DOHH2 (cell line): ENCODE measurements around the gene PARVB.

Experiments
- H3F3A ChIP-seq: fragments of 200-600 bp; sonication (generic), shearing (Covaris generic); 2 replicates; pipeline ENCODE4 v1.6.0; 2016; ENCODE audit warnings: antibody characterized with exemption, mild to moderate bottlenecking; ENCODE audit not compliant: control insufficient read depth, insufficient read depth
- H3K27ac ChIP-seq: fragments of 200-600 bp; sonication (generic); 2 replicates; pipeline ENCODE4 v1.5.1; 2014; ENCODE audit warnings: low read depth, mild to moderate bottlenecking, low read length, moderate library complexity
- H3K27me3 ChIP-seq: fragments of 200-600 bp; sonication (generic); 2 replicates; pipeline ENCODE4 v1.6.1; 2014; ENCODE audit warnings: mild to moderate bottlenecking, low read length, mixed read lengths; ENCODE audit not compliant: control insufficient read depth
- H3K36me3 ChIP-seq: fragments of 200-600 bp; sonication (generic); 2 replicates; pipeline ENCODE4 v1.6.1; 2014; ENCODE audit warnings: mild to moderate bottlenecking, low read length, moderate library complexity, mixed read lengths; ENCODE audit not compliant: control insufficient read depth
- H3K4me1 ChIP-seq: fragments of 200-600 bp; sonication (generic); 2 replicates; pipeline ENCODE4 v1.6.1; 2014; ENCODE audit warnings: mild to moderate bottlenecking, low read length, mixed read lengths; ENCODE audit not compliant: control insufficient read depth
- H3K4me2 ChIP-seq: fragments of 200-600 bp; sonication (generic); 2 replicates; pipeline ENCODE4 v1.6.0; 2014; ENCODE audit warnings: mild to moderate bottlenecking, low read length, moderate library complexity
- H3K4me3 ChIP-seq: fragments of 200-600 bp; sonication (generic); 2 replicates; pipeline ENCODE4 v1.5.1; 2014; ENCODE audit warnings: mild to moderate bottlenecking, low read length, mixed read lengths
- H3K79me2 ChIP-seq: fragments of 200-600 bp; sonication (generic); 2 replicates; pipeline ENCODE4 v1.6.1; 2014; ENCODE audit warnings: mild to moderate bottlenecking, low read length, mixed read lengths; ENCODE audit not compliant: control insufficient read depth
- H3K9me2 ChIP-seq: fragments of 200-600 bp; sonication (generic); replicated peaks from 2 replicates; pipeline ENCODE4 v1.6.1; 2014; ENCODE audit warnings: mild to moderate bottlenecking, low read length, mixed read lengths; ENCODE audit not compliant: control insufficient read depth
- H3K9me3 ChIP-seq: fragments of 200-600 bp; sonication (generic); 2 replicates; pipeline ENCODE4 v1.6.1; 2014; ENCODE audit warnings: antibody characterized with exemption, low read length, mixed read lengths; ENCODE audit not compliant: control insufficient read depth, insufficient read depth
- H4K20me1 ChIP-seq: fragments of 200-600 bp; sonication (generic); 2 replicates; pipeline ENCODE4 v1.6.0; 2014; ENCODE audit warnings: low read depth, mild to moderate bottlenecking, antibody characterized with exemption, low read length, moderate library complexity; ENCODE audit not compliant: control insufficient read depth, insufficient read depth
- EZH2phosphoT487 ChIP-seq: fragments of 200-600 bp; sonication (generic); IDR thresholded peaks from 2 replicates; pipeline ENCODE4 v1.6.1; 2017; ENCODE audit warnings: borderline replicate concordance, mild to moderate bottlenecking, antibody characterized with exemption, low read length, moderate library complexity, mixed read lengths
- TF ChIP-seq, protein P1 (sequence below): fragments of 200-600 bp; sonication (generic); IDR thresholded peaks from one replicate; pipeline ENCODE4 v1.5.1; 2014; ENCODE audit warnings: antibody characterized with exemption, mild to moderate bottlenecking, low read depth, low read length; ENCODE audit not compliant: poor library complexity, severe bottlenecking

The PARVB gene

DNA sequence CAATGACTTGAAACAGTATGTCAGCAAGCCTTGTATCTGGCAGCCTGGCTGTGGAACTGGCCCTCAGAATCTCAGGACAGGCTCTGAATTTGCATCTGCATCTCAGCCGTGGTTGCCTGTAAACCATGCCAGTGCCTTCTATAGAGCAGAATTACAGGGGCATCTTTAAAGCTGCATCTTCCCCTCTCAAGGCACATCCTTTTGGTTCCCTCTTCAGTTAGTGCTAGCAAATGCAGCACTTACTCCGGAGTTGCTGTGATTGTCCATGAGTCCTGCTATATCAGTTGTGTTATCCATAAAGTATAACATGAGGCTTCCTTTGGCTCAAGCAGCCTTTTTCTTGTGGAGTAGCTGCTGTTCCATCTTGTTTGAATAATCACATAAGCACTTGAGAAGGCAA, 102.7 kb downstream of the PARVB start:
- TF ChIP-seq EZH2phosphoT487 = no peak
- TF ChIP-seq, protein P1, sequence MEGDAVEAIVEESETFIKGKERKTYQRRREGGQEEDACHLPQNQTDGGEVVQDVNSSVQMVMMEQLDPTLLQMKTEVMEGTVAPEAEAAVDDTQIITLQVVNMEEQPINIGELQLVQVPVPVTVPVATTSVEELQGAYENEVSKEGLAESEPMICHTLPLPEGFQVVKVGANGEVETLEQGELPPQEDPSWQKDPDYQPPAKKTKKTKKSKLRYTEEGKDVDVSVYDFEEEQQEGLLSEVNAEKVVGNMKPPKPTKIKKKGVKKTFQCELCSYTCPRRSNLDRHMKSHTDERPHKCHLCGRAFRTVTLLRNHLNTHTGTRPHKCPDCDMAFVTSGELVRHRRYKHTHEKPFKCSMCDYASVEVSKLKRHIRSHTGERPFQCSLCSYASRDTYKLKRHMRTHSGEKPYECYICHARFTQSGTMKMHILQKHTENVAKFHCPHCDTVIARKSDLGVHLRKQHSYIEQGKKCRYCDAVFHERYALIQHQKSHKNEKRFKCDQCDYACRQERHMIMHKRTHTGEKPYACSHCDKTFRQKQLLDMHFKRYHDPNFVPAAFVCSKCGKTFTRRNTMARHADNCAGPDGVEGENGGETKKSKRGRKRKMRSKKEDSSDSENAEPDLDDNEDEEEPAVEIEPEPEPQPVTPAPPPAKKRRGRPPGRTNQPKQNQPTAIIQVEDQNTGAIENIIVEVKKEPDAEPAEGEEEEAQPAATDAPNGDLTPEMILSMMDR = no peak

DNA sequence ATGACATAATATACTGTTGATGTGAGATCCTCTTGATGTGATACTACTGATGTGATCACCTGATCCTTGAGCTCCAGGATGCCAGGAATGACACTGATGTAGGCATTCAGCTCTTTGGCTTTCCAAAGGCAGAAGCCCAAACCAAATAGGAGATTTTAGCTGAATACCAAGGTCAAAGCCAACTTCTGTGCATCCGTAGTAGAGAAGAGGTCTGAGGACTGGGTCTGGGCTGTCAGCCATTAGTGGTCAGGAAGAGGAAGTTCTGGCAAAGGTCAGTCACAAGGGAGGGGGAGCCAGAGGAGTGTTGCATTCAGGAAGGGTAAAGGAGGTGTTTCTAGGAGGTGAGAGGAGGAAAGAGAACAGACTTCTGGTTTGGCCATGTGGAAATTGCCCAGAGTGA, 103.3 kb downstream of the PARVB start:
- H3K4me1 ChIP-seq = no peaks in the 10 kb centered on the region
- H4K20me1 ChIP-seq = no peaks in the 10 kb centered on the region

More for the DNA sequence above, 102.7 kb downstream of the PARVB start:
- Histone ChIP-seq H3K36me3 (no peaks in the 10 kb centered on the region), H4K20me1 (no peaks in the 10 kb centered on the region), H3K9me3 (peaks cover 8% of the 10 kb centered on the region; the same call in 1 of the 2 replicates), H3K4me3 (no peak overlapping the region), H3F3A (no peaks in the 10 kb centered on the region), H3K27me3 (no peaks in the 10 kb centered on the region; the same call in 1 of the 2 replicates), H3K9me2 (no peaks in the 10 kb centered on the region), H3K27ac (no peak overlapping the region), H3K4me1 (no peaks in the 10 kb centered on the region), H3K79me2 (no peaks in the 10 kb centered on the region), H3K4me2 (no peak overlapping the region)

DNA sequence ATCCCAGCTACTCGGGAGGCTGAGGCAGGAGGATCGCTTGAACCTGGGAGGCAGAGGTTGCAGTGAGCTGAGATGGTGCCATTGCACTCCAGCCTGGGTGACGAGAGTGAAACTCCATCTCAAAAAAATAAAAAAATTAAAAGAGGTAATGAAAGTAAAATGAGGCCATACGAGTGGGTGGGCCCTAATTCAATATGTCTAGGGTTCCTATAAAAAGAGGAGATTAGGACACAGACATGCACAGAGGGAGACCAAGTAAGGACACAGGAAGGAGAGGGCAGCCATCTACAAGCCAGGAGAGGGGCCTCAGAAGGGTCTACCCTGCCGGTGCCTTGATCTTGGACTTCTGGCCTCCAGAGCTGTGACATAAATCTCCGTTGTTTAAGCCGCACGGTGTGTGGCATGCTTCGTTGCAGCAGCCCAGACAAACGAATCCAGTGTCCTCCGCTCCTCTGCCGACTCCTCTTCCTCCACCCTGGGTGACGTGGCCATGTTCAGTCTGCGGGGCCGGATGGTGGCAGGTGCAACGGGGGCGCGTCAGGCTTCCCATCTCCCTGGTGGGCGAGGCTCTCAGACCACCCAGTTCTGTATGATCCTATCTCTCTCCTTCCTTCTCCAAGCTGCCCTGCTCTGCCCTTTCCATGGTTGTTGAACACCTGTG, 105.0 kb downstream of the PARVB start:
- H3K9me3 ChIP-seq = peaks cover 8% of the 10 kb centered on the region; the same call in 1 of the 2 replicates
- H3K9me2 ChIP-seq = no peaks in the 10 kb centered on the region
- no peaks in the 10 kb centered on the region for H3K79me2 ChIP-seq
- H3K27ac ChIP-seq = no peak overlapping the region
- no peak overlapping the region for H3K4me2 ChIP-seq
- no peak for TF ChIP-seq EZH2phosphoT487
- TF ChIP-seq, protein P1 = no peak
- no peaks in the 10 kb centered on the region; the same call in 1 of the 2 replicates for H3K27me3 ChIP-seq
- H3K36me3 ChIP-seq = no peaks in the 10 kb centered on the region
- no peaks in the 10 kb centered on the region for H3K4me1 ChIP-seq
- H3K4me3 ChIP-seq = no peak overlapping the region
- H4K20me1 ChIP-seq = no peaks in the 10 kb centered on the region
- H3F3A ChIP-seq = no peaks in the 10 kb centered on the region

More for the DNA sequence above, 103.3 kb downstream of the PARVB start:
- H3K27me3 ChIP-seq = no peaks in the 10 kb centered on the region; the same call in 1 of the 2 replicates
- H3K36me3 ChIP-seq = no peaks in the 10 kb centered on the region
- peaks cover 8% of the 10 kb centered on the region; the same call in 1 of the 2 replicates for H3K9me3 ChIP-seq
- no peak overlapping the region for H3K4me2 ChIP-seq
- no peaks in the 10 kb centered on the region for H3K9me2 ChIP-seq
- no peak overlapping the region for H3K27ac ChIP-seq
- no peak overlapping the region for H3K4me3 ChIP-seq
- H3F3A ChIP-seq = no peaks in the 10 kb centered on the region
- no peak for TF ChIP-seq EZH2phosphoT487
- TF ChIP-seq, protein P1 = no peak
- no peaks in the 10 kb centered on the region for H3K79me2 ChIP-seq
